GM18861 (cell line): ENCODE measurements around the gene ZBTB39.
"Not testable (repeated sequence)": the region's sequence is repeated elsewhere in the genome, so short reads cannot be mapped to it uniquely, and the experiment has no call there.

ENCODE experiments used
- ATAC-seq: cut with Tn5 transposase; IDR thresholded peaks from one replicate; pipeline ENCODE4 v1.9.1; 2021; ENCODE audit not compliant: unreplicated experiment

Gene ZBTB39, protein sequence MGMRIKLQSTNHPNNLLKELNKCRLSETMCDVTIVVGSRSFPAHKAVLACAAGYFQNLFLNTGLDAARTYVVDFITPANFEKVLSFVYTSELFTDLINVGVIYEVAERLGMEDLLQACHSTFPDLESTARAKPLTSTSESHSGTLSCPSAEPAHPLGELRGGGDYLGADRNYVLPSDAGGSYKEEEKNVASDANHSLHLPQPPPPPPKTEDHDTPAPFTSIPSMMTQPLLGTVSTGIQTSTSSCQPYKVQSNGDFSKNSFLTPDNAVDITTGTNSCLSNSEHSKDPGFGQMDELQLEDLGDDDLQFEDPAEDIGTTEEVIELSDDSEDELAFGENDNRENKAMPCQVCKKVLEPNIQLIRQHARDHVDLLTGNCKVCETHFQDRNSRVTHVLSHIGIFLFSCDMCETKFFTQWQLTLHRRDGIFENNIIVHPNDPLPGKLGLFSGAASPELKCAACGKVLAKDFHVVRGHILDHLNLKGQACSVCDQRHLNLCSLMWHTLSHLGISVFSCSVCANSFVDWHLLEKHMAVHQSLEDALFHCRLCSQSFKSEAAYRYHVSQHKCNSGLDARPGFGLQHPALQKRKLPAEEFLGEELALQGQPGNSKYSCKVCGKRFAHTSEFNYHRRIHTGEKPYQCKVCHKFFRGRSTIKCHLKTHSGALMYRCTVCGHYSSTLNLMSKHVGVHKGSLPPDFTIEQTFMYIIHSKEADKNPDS

DNA sequence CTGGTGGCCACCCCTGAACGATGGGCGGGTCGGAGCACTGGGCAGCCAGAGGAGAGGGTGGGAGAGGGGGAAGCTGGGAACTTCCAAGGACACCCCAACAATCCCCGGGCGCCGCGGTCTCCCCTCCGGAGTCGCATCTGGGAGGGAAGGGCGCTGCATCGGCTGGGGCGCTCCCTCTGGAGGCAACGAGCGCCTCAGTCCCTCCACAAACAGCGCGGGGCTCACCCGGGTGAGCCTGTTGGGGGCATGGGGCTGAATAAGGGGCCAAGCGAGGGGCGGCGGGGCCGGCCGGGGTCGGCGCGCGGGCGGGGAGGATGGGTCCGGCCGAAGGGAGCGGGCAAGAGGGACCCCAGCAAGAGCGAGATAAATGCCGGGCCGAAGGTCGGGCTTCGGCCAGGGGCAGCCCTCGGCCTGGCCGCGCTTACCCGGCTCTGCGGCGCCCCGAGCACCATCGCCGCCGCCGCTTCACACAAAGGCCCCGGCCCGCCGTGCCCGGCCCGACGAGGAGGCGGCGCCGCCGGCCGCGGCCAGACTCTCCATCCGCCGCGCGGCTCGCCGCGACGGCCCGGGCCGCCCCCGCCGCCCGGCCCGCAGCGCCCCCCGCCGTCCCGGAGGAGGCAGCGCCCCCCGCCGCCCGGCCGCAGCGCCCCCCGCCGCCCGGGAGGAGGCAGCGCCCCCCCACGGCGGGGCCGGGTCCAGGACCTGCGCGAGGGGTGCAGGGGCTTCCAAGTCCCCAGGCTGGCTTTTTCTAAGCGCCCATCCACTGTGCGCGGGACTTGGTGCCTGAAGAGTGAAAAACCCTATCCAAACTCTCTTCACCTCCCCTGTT, at the start of gene ZBTB39:
TSS of gene ZBTB39 (minus strand) at position 567 of the 829 bp plus-strand sequence. CDS start 1,629 bp downstream, outside the sequence.
- peak; percentile 50 for ATAC-seq

DNA sequence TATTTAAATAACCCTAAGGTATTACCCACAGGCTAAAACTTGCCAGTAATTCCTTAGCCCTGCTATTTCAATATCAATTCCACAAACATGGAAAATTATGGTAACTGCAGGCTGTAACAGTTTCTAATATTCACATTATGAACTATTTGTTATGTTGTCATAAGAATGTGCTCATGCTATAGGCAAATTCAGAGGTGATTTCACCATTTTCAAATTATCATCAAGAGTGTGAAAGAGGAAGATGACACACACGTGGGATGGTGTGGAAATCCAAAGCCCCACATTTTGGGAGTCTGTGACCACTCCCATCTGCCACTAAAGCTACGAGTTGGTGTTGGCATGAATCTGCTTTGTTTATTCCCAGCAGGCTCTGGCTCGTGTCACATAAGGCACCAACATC, 49.5 kb upstream of the ZBTB39 start:
- ATAC-seq = no peak

DNA sequence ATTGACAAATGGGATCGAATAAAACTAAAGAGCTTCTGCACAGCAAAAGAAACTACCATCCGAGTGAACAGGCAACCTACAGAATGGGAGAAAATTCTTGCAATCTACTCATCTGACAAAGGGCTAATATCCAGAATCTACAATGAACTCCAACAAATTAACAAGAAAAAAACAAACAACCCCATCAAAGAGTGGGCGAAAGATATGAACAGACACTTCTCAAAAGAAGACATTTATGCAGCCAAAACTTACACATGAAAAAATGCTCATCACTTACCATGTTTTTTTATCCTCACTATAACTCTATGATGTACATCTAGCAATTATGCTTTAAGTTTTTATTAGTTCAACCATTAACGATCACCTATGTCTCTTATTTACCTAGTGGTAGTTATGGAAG, 47.6 kb upstream of the ZBTB39 start:
- ATAC-seq = not testable (repeated sequence)

DNA sequence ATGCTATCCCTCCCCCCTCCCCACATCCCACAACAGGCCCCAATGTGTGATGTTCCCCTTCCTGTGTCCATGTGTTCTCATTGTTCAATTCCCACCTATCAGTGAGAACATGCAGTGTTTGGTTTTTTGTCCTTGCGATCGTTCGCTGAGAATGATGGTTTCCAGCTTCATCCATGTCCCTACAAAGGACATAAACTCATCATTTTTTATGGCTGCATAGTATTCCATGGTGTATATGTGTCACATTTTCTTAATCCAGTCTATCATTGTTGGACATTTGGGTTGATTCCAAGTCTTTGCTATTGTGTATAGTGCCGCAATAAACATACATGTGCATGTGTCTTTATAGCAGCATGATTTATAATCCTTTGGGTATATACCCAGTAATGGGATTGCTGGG, 46.8 kb upstream of the ZBTB39 start:
- ATAC-seq = not testable (repeated sequence)

DNA sequence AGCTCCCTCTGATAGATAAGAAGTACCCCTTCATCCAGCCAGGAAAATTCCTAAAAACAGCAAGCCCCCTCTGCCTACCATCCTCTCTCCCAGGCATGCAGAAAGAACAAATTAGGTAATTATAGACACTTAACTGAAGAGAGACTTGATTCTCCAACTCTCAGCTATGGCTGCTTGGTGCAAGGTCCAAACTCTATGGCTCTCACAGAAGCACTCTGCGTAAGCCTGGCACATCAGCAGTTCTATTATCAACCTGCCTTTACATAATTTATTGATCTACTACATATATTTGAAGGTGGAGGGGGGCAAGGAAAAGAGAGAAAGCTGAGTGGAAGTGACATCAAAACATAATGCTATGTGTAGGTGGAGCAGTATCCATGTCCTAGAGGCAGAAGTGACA, 44.7 kb upstream of the ZBTB39 start:
- ATAC-seq = no peak

DNA sequence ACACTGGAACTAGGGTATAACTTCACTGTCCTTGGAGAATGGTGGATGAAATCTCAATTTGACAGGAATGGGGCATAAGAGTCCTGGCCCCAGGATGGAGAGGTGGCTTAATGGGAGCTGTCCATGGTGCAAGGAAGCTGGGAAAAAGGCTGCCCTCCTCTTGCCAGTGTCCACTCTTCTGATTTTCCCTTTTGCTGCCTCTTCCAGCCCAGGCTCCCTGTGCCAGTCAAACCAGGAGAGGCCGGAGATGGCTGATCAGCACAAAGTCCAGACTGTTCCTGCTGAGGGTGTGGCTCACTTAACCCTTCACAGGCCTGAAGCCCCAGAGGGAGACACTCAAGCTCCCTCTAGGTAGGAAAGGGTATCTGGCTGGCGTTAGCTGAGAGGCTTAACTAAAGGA, 43.5 kb upstream of the ZBTB39 start, which contains the start of gene MYO1A:
TSS of gene MYO1A (minus strand) at position 240 of the 400 bp plus-strand sequence. CDS start 1,806 bp downstream, outside the sequence.
- ATAC-seq = no peak

DNA sequence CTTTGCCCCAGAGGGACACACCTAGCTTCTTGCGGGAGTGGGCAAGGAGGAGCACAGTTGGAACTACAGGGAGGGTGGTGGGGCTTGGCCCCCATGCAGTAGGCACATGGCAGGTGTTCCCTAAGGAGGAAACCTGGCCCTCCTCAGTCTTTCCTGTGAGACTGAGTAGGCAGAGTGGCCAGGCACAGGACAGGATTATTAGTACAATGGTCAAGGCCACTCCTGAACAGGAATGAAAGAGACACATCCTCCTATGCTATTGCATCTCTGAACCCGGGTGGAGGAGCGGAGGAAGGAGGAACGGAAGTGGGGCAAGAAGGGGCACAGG, 42.7 kb upstream of the ZBTB39 start:
- no peak for ATAC-seq

DNA sequence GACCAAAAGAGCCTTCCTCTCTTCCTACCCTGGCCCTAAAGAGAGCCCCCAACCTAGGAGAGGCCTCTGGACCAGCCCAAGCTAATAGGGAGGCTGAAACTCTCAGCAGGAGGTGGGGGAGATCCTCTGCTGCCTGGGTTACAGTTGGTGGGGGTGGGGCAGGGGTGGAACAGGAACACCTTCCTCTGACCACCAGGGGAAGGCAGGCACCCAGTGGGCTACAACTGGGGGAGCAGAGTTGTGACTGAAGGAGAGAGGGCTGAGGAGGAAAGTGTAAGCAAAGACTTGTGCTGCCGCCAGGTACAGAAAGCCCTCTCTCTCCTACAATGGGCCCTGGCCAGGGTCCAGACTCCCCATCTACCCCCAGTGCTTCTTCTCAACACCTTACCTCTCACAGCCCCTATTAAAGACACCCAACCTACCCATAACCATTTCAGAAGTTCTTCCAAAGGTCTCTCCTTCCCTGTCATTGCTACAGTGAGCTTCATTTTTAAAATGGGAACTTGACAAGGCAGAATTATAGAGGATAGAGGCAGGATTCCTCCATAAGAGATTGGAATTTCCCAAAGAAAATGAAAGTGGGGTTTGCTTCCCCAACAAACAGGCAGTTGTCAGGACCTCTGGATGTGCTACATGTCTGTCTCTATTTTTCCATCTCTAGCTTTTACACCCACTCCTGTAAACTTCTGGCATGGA, 42.2 kb upstream of the ZBTB39 start:
- no peak for ATAC-seq

DNA sequence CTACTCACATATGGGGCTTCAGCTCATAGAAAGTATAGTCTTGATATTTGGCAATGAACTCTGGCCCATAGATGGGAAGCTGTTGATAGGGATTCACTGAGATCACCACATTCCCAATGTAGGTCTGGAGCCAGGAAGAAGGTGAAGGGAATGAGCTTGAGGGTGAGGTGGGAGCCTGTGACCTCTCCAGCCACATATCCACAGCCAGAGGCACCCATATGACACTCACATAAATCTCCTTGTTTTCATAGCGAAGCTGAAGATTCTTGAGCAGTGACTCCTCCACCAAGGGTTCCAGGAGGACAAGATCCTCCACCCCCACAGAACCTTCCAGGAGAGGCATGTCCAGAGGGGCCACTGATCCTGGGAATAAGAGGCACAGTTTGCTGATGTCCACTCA, 41.6 kb upstream of the ZBTB39 start:
- ATAC-seq = no peak

DNA sequence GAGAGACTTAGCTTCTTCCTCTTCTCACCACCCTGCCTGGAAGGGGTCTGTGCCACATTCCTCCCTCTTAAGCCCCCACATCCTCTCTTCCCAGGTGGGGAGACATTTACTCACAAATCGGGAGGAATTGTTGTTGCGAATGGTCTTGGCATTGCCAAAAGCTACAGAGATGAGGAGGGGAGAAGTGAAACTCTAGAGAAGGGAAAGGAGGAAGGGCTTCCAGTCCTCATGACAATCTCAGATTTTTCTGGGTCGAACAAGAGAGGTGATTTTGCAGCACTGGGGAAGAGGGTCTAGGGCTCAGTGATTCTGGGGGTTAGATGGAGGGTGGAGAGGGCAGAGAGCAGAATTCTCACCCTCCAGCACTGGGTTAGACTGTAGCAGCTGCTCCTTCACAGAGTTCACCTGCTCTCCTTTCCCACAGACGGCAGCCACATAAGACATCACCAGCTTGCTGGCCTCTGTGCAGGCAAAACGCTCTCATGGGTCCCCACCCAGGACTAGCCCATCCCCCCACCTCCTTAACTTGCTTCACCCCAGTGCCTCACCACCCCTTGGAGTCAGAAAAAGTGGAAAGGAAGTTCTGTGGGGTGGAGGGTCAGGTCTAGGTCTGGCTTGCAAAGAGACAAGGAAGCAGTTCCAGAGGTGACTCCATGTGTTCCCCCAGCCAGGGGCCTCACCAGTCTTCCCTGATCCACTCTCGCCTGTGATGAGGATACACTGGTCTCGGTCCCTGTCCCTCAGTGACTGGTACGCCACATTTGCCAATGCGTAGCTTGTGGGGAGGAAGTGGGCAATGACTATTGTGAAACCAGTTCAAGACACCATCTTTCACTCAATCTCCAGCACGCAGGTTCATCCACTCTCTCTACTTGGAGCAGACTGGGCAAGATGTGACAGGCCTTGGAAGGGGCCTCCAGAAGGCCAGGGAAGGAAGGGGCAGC, 40.9 kb upstream of the ZBTB39 start:
- no peak for ATAC-seq

DNA sequence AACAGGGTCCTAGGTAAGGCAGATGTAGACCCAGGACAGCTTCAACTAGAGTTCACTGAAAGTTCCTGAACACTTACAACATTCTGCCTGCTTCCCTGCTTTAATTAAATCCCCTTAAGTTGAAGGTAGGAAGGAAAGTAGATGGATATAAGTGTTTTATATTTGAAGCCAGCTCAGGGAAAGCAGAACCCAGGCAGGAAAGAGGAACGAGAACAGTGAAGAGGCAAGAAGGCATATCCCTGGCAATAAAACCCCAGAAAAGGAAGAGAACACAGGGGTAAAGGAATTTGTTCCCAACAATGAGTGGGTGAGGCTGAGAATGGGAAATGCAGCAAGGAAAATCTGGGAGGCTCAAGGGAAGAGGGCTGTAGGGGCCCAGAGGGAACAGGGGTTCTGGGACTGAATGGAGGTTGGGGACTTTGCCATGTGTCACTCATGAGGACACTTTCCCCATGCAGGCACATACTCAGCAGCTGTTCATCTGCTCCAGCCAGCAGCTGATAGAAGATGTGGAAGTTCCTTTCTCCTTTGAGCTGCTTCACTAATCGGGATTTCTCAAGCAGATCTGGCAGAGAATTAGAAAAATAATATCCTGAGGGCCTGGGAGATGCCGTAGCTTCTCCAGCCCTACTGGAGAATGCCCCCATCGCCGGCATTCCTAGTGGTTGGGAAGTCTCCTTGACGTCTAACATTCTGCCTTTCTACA, 39.9 kb upstream of the ZBTB39 start:
- ATAC-seq = no peak

DNA sequence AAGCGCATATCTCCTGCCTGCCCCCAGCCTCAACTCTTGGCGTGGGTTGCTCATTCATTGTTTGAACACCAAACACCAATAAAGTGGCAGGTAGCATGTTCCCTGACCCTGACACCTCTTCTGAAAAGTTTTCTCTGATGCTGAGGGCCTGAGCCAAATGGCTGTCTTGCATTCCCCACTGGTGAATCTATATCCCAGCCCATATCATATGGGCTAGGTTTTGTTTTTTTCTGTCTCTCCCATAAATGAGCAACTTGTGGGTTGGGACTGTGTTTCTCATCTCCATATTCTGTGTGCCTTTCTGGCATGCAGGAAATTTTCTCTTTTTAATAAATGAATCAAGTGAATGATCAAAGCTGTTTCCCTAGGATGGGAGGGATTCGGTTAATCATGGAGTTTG, 38.5 kb upstream of the ZBTB39 start:
- ATAC-seq = no peak

DNA sequence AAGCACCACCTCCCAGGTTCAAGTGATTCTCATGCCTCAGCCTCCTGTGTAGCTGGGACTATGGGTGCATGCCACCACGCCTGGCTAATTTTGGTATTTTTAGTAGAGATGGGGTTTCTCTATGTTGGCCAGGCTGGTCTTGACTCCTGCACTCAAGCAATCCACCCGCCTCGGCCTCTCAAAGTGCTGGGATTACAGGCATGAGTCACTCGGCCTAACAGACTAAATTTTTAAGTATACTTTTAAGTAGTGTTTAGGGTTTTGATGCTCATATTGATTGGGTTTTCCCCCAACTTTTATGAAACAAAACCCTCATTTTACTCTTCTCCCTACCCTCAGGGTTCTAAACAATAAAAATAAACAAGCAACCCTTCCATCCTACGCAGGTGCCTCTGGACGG, 38.1 kb upstream of the ZBTB39 start:
- ATAC-seq = no peak

DNA sequence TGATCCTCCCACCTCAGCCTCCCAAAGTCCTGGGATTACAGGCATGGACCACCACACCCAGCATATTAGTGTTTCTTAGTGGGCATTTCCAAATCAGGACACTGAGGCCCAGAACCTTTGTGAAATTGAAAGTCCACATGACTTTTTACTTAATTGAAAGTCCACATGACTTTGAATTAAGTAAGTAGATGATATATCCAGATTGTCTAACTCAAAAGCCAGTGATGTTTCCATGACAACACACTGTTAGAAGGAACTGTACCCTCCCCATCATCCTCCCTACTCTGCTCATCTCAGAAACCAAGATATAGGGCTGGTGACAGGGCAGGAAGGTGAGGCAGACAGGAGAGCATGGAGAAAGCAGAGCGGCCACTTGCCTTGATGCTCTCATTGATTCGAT, 36.3 kb upstream of the ZBTB39 start:
- no peak for ATAC-seq

DNA sequence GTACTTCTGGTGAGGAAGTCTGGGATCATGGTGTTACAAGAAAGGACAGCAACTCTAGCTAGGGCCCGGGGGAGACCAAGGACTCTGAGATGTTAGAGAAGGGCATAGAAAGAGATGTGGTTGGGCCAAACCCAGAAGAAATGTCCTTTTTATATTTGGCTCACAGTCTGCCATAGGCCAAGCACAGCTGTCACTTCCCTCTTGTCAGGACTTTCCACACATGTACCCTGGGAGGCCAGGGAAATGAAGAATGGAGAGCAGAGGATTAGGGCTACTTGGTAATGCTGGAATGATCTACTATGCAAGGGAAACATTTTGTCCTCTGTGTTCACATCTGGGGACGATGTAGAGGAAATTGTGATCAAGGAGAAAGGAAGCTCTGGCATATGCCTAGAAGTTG, 34.4 kb upstream of the ZBTB39 start:
- ATAC-seq = no peak

DNA sequence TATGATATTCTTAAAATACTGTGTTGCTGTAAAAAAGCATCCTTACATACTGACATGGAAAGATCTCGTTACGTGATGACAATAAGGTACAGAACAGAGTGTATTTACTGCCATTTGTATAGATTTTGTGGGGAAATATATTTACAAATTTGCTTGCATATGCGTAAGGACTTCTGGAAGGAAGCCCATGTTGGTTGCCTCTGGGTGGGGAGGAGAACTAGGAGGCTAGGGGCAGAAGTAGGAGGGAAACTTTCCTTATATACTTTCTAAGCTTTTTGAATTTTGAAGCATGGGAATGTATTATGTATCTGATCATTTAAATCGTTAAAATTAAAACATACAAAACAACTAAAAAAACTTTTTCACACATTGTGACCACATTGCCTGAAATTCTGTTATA, 33.9 kb upstream of the ZBTB39 start:
- ATAC-seq = no peak

DNA sequence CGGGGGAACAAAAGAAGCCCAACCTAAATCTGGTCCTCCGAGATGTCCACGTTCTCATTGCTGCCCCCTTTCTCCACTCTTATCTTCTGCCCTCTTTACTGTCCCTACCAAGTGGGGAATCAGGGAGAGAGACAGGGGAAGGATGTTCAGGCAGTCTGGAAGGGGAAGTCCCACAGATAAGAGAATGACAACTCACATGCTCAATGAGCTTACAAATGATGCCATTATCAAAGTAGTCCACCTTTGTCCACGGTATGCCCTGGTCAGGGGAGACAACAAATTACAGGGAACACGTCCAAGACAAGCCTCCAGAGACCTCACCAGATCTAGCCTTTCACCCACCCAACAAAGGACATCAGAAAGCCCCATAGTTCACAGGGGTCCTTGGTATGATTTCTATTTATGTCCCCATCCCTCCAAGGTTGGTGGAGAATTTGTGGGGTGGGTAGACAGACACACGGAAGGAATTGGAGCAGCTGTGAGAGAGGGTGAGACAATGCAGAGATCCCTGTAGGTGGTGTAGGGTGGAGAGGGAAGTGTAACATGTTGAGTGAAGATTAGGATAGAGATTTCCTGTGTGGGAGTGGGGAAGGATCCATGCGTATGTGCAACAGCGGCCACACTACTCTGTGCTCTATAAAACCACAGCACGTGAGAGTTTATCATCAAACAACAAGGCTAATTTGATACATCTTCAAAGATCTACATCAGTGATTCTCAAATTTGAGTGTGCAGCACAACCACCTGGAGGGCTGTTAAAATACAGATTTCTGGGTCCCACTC, 32.9 kb upstream of the ZBTB39 start:
- ATAC-seq = no peak

DNA sequence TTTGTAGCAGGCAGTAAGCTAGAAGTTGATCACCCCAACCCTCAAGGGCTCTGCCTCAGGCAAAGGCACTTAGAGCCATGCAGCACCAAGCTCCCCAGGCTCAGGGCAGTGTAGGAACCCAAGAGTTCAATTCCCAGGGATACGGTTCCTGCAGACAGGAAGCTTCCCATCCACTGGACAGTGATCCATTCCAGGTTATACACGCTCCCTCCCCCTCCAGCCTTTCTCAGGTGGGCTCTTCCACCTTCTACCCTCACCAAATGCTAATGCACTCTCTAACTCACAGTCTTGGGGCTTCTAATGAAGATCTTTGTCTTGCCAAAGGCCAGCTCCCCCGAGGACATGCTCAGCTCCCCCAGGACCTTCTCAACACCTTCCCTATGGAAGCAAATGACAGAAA, 30.9 kb upstream of the ZBTB39 start:
- no peak for ATAC-seq

DNA sequence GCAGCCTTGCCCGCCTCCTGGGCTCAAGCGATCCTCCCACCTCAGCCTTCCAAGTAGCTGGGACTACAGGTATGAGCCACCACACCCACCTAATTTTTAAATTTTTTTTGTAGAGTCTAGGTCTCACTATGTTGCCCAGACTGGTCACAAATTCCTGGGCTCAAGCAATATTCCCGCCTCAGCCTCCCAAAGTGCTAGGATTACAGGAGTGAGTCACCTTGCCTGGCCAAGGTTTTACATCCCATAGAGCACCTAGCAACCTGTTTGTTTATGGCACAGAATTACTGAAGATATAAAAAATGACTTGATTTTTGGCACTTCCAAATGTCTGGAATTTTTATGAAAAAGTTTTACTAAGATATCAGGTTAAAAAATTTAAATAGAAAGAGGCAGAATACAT, 27.1 kb upstream of the ZBTB39 start:
- ATAC-seq = no peak
